Panc1 (cell line): Measurements from ENCODE around the gene DHCR7. TPM values are rescaled to one million over a fixed set of nuclear protein-coding genes. Genes with fewer than 3 reads are reported as not detected.

Source experiments
- ATAC-seq: fragments of 200-7000 bp; cut with Tn5 transposase; 2 replicates; pipeline ENCODE4 v1.9.1; 2020; ENCODE audit warnings: mild to moderate bottlenecking, moderate library complexity
- BruUV-seq: library from RNA; stranded (reverse); fragments of 400-500 nt; replicated peaks from 2 replicates; lab custom pipeline; 2021; lab: Mats Ljungman, UMichigan
- CTCF ChIA-PET: fragments of 300-600 bp; sonication (Branson Sonifier 250); formaldehyde crosslinking; loops from one replicate; lab custom pipeline; 2022; ENCODE audit warnings: antibody characterized with exemption; lab: Charles Lee
- POLR2A ChIA-PET: fragments of 300-600 bp; sonication (Branson Sonifier 250); formaldehyde crosslinking; loops from one replicate; lab custom pipeline; 2022; ENCODE audit warnings: antibody characterized with exemption; lab: Charles Lee
- DNase-seq: peaks from one replicate; pipeline ENCODE4 v3.0.0-alpha.2; 2010; ENCODE audit warnings: low read depth, low spot score
- H3K27ac ChIP-seq: 2 replicates; pipeline ENCODE4 v1.5.1; 2011; ENCODE audit warnings: mild to moderate bottlenecking, low read length, inconsistent platforms
- H3K27me3 ChIP-seq: fragments of 200-500 bp; sonication (Bioruptor generic); 2 replicates; pipeline ENCODE4 v1.6.0; 2014; ENCODE audit warnings: low read length, inconsistent platforms; ENCODE audit not compliant: control insufficient read depth, insufficient read depth
- H3K36me3 ChIP-seq: fragments of 200-500 bp; sonication (Bioruptor generic); 2 replicates; pipeline ENCODE4 v1.5.1; 2014; ENCODE audit warnings: inconsistent platforms, mild to moderate bottlenecking, low read length, moderate library complexity; ENCODE audit not compliant: control insufficient read depth, insufficient read depth
- H3K4me1 ChIP-seq: 2 replicates; pipeline ENCODE4 v1.5.1; 2011; ENCODE audit warnings: inconsistent platforms, mild to moderate bottlenecking, low read length, moderate library complexity; ENCODE audit not compliant: control insufficient read depth, insufficient read depth
- H3K4me3 ChIP-seq, 2 experiments: 2 replicates each; pipeline ENCODE4 v1.5.1; 2011 to 2012; ENCODE audit warnings: low read depth in 2 of 2, low read length in 2 of 2, mild to moderate bottlenecking in 2 of 2, inconsistent platforms in 1 of 2, moderate library complexity in 1 of 2
- H3K9me3 ChIP-seq: fragments of 200-500 bp; sonication (Bioruptor generic); 2 replicates; pipeline ENCODE4 v1.5.1; 2014; ENCODE audit warnings: low read depth, mild to moderate bottlenecking, inconsistent platforms, low read length, moderate library complexity; ENCODE audit not compliant: control insufficient read depth, insufficient read depth
- POLR2AphosphoS5 ChIP-seq: IDR thresholded peaks from 2 replicates; pipeline ENCODE4 v1.6.1; 2012; ENCODE audit warnings: mild to moderate bottlenecking, low read depth, low read length, moderate library complexity
- SIN3A ChIP-seq: IDR thresholded peaks from 2 replicates; pipeline ENCODE4 v1.6.1; 2012; ENCODE audit warnings: low read depth, mild to moderate bottlenecking, low read length, moderate library complexity, borderline replicate concordance; ENCODE audit not compliant: insufficient read depth
- TCF7L2 ChIP-seq: IDR thresholded peaks from 2 replicates; pipeline ENCODE4 v1.6.1; 2011; ENCODE audit warnings: mild to moderate bottlenecking, low read depth, low read length, inconsistent platforms
- in situ Hi-C: cut with HindIII; loops from 2 replicates; pipeline ENCODE4 v1.10.0; 2016; ENCODE audit warnings: low sequenced_read_pairs, low pct_unique_long_range_greater_than_20kb
- intact Hi-C: fragments of 100-400 bp; cut with micrococcal nuclease; formaldehyde crosslinking; loops from one replicate; pipeline ENCODE4 v1.10.0; 2022; ENCODE audit not compliant: unreplicated experiment
- total RNA-seq: library from RNA; stranded (reverse); gene quantifications from one replicate; pipeline ENCODE4 v1.2.1, GENCODE V29; 2021; ENCODE audit not compliant: unreplicated experiment
- TF ChIP-seq, protein P1 (sequence below): fragments of 450-650 bp; IDR thresholded peaks from 2 replicates; pipeline ENCODE4 v1.5.1; 2017; ENCODE audit warnings: mild to moderate bottlenecking
- TF ChIP-seq, protein P2 (sequence below), 2 experiments: IDR thresholded peaks; 2 replicates each; pipeline ENCODE4 v1.6.1; 2011 to 2012; ENCODE audit warnings: low read depth in 2 of 2, control low read depth in 1 of 2, low read length in 1 of 2, mild to moderate bottlenecking in 1 of 2, moderate library complexity in 1 of 2; ENCODE audit not compliant: insufficient read depth in 1 of 2

DHCR7 gene
- total RNA-seq, 1 experiment from 2014 or later: 356 TPM

- CTCF ChIA-PET: no interaction called here
These were observed 18.2 kb upstream of the DHCR7 start for GRCh38 chr11:71466358-71466757.

DNA sequence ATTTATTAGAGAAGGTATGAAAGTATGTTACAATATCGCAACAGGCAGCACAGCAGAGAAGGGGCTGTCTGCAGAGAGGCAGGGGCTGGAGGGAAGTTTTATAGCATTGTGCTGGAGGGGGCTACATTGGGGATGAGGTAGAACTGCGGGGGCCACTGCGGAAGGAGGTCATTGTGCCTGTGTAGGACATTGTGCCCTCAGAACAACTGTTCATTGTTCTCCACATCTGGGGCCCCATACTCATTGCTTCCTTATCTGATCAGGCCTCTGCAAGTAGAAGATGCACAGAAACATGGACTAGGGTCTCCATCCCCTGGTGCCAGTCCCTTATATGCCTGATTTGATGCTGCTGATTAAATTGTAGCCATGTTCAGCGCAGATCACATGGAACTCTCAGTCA lies 16.9 kb upstream of the DHCR7 start:
- TF ChIP-seq, protein P1, sequence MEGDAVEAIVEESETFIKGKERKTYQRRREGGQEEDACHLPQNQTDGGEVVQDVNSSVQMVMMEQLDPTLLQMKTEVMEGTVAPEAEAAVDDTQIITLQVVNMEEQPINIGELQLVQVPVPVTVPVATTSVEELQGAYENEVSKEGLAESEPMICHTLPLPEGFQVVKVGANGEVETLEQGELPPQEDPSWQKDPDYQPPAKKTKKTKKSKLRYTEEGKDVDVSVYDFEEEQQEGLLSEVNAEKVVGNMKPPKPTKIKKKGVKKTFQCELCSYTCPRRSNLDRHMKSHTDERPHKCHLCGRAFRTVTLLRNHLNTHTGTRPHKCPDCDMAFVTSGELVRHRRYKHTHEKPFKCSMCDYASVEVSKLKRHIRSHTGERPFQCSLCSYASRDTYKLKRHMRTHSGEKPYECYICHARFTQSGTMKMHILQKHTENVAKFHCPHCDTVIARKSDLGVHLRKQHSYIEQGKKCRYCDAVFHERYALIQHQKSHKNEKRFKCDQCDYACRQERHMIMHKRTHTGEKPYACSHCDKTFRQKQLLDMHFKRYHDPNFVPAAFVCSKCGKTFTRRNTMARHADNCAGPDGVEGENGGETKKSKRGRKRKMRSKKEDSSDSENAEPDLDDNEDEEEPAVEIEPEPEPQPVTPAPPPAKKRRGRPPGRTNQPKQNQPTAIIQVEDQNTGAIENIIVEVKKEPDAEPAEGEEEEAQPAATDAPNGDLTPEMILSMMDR: no peak
- TF ChIP-seq TCF7L2 (no peak), POLR2AphosphoS5 (no peak), SIN3A (no peak)
- TF ChIP-seq, protein P2, sequence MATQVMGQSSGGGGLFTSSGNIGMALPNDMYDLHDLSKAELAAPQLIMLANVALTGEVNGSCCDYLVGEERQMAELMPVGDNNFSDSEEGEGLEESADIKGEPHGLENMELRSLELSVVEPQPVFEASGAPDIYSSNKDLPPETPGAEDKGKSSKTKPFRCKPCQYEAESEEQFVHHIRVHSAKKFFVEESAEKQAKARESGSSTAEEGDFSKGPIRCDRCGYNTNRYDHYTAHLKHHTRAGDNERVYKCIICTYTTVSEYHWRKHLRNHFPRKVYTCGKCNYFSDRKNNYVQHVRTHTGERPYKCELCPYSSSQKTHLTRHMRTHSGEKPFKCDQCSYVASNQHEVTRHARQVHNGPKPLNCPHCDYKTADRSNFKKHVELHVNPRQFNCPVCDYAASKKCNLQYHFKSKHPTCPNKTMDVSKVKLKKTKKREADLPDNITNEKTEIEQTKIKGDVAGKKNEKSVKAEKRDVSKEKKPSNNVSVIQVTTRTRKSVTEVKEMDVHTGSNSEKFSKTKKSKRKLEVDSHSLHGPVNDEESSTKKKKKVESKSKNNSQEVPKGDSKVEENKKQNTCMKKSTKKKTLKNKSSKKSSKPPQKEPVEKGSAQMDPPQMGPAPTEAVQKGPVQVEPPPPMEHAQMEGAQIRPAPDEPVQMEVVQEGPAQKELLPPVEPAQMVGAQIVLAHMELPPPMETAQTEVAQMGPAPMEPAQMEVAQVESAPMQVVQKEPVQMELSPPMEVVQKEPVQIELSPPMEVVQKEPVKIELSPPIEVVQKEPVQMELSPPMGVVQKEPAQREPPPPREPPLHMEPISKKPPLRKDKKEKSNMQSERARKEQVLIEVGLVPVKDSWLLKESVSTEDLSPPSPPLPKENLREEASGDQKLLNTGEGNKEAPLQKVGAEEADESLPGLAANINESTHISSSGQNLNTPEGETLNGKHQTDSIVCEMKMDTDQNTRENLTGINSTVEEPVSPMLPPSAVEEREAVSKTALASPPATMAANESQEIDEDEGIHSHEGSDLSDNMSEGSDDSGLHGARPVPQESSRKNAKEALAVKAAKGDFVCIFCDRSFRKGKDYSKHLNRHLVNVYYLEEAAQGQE (IDR thresholded peaks at IDR 0.05; ENCODE audit: insufficient read depth in 1 of 2, low read depth in 2 of 2, low read length in 1 of 2): no peak

More at GRCh38 chr11:71466358-71466757, 18.2 kb upstream of the DHCR7 start:
- TF ChIP-seq TCF7L2: no peak
- TF ChIP-seq SIN3A: no peak
- TF ChIP-seq, protein P2 (IDR thresholded peaks at IDR 0.05; ENCODE audit: insufficient read depth in 1 of 2, low read depth in 2 of 2, low read length in 1 of 2): no peak
- no peak for TF ChIP-seq POLR2AphosphoS5
- TF ChIP-seq, protein P1: no peak
- Histone ChIP-seq H3K4me3 (no peak overlapping the region), H3K27me3 (no peaks in the 10 kb centered on the region), H3K36me3 (no peaks in the 10 kb centered on the region; the same call in 1 of the 2 replicates), H3K9me3 (peaks cover 9% of the 10 kb centered on the region; the same call in 1 of the 2 replicates), H3K27ac (no peak overlapping the region), H3K4me1 (no peaks in the 10 kb centered on the region)
- DNase-seq (no peak), ATAC-seq (no peak)
- in situ Hi-C loops: no loop called here
- BruUV-seq: no TSS peak
- intact Hi-C loops: no loop called here
- POLR2A ChIA-PET: no interaction called here

More for the DNA sequence above, 16.9 kb upstream of the DHCR7 start:
- in situ Hi-C loops: no loop called here
- Histone ChIP-seq H3K4me3 (no peak overlapping the region), H3K27ac (no peak overlapping the region), H3K4me1 (no peaks in the 10 kb centered on the region), H3K9me3 (peaks cover 9% of the 10 kb centered on the region; the same call in 1 of the 2 replicates), H3K36me3 (no peaks in the 10 kb centered on the region; the same call in 1 of the 2 replicates), H3K27me3 (no peaks in the 10 kb centered on the region)
- no peak for ATAC-seq
- CTCF ChIA-PET: no interaction called here
- POLR2A ChIA-PET: interaction anchor here (0.6 kb wide), 1 partner anchor 1134 kb away, joined by 3 read pairs; no protein-coding TSS in a partner anchor
- BruUV-seq: no TSS peak
- intact Hi-C loops: no loop called here
- no peak for DNase-seq
